Right hindlimb (tissue), 1 donor: ENCODE data around the gene C2orf80.
"Not testable (repeated sequence)": the region's sequence is repeated elsewhere in the genome, so short reads cannot be mapped to it uniquely, and the experiment has no call there.

Source experiments
- DNase-seq: peaks from one replicate; pipeline ENCODE4 v3.0.0-alpha.2; 2018

Gene C2orf80

GRCh38 chr2:208130712-208131110 is 59.1 kb downstream of the C2orf80 start:
- DNase-seq = no peak

GRCh38 chr2:208129744-208130711 is 59.8 kb downstream of the C2orf80 start, which contains the start of gene CRYGC:
TSS of gene CRYGC (minus strand) at chr2:208129828. CDS start at chr2:208129792, 36 bp downstream.
- no peak for DNase-seq

DNA sequence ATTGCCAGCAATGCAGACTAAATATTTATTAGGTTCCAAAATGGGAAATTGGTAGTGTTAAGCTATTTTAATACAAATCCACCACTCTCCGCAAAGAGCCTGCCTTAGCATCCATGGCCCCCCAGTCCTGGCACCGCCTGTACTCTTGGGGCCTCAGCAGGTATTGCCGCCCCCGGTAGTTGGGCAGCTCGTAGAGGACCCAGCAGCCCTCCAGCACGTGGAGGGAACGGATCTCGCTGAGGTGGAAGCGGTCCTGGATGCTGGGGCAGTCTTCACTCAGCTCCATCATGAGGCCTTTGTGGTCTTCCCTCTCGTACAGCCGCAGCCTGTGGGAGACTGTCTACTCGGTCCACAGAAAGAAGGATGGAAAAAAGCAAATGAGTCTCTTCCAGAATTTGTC is 61.7 kb downstream of the C2orf80 start:
- DNase-seq = no peak

- no peak for DNase-seq
These were observed 62.7 kb downstream of the C2orf80 start for GRCh38 chr2:208127090-208127489.

DNA sequence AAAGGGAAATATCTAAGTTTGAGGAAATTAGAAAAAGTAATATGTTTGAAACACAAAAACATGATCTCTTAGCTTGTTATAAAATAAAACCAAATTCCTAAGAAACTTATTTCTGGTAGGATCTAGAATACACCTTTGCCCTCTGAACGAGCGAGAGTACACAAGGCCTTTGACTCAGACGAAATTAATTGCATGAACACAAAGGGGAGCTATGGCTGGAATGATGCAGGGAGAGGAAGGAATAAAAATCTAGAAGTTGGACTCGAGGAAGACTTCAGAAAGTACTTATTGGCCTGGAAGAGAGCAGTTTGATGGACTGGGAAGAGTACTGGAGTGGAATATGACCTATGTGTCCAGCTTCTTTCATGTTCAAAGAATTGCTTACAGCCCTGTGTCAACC is 64.6 kb downstream of the C2orf80 start:
- DNase-seq = no peak

GRCh38 chr2:208124013-208124715 is 65.7 kb downstream of the C2orf80 start, which contains the start of gene CRYGD:
TSS of gene CRYGD (minus strand) at chr2:208124524. CDS start at chr2:208124473, 51 bp downstream.
- DNase-seq = peak; percentile 32

GRCh38 chr2:208122248-208122647 is 67.6 kb downstream of the C2orf80 start:
- no peak for DNase-seq

- no peak for DNase-seq
These were observed 70.9 kb downstream of the C2orf80 start for GRCh38 chr2:208118918-208119317.

DNA sequence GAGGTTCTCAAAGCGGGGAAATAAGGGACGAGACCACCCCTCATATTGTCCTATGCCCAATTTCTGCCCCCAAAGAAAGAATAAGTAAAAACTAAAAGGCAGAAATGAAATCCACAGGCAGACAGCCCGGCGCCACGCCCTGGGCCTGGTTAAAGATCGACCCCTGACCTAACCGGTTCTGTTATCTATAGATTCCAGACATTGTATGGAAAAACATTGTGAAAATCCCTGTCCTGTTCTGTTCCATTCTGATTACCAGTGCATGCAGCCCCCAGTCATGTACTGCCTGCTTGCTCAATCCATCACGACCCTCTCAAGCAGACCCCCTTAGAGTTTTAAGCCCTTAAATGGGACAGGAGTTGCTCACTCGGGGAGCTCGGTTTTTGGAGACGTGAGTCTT is 72.4 kb downstream of the C2orf80 start:
- DNase-seq = not testable (repeated sequence)
